ENCODE data around the gene MYH10.
"Not testable (repeated sequence)": the region's sequence is repeated elsewhere in the genome, so short reads cannot be mapped to it uniquely, and the experiment has no call there.

Gene MYH10

GRCh38 chr17:8542599-8543502 is 87.7 kb downstream of the MYH10 start:
- DNase-seq = no peak

- not testable (repeated sequence) for DNase-seq
Measured at GRCh38 chr17:8539976-8540375, 90.5 kb downstream of the MYH10 start.

- no peak for DNase-seq
Measured at GRCh38 chr17:8537734-8538133, 92.8 kb downstream of the MYH10 start.

- DNase-seq = no peak
Measured at GRCh38 chr17:8534498-8535188, 95.9 kb downstream of the MYH10 start.

DNA sequence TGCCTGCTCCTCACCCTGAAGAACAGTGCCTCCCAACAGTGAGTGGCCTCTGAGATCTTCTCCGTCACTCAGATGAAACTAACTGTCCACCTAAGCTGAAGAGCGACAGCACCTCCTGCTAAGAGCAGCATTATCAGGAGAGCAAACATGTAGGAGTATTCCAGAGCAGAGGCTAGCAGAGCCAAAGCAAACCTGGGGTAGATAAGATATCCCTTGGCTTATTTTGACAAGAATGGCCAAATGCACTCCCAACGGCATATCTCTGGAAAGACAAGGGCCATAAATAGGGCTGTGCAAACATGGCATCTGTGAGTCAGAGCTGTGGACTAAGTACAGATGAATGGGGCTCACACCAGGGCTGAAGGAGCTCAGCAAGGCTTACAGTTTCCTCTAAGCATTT is 98.5 kb downstream of the MYH10 start:
- DNase-seq = no peak

- DNase-seq = no peak
Measured at GRCh38 chr17:8522577-8522976, 107.9 kb downstream of the MYH10 start.

GRCh38 chr17:8520981-8521380 is 109.5 kb downstream of the MYH10 start:
- no peak for DNase-seq

GRCh38 chr17:8518850-8519249 is 111.7 kb downstream of the MYH10 start:
- no peak for DNase-seq

DNA sequence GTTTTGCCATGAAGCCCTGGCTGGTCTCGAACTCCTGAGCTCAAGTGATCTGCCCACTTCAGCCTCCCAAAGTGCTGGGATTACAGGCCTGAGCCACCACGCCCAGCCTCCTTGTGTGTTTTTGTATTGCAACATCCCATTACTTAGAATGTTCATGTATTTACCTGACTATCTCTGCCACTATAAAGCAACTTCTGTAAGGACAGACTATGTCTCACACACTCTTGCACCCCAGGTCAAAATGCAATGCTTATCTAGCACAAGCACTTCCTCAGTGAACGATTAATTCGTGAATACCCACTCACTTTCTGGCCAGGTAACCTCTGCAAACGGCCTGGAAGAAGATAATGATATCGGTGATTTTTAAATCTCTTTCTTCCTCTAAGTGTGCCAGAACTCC is 112.2 kb downstream of the MYH10 start:
- DNase-seq = no peak

GRCh38 chr17:8514801-8515200 is 115.7 kb downstream of the MYH10 start:
- no peak for DNase-seq

- DNase-seq = no peak
Measured at GRCh38 chr17:8506145-8506544, 124.4 kb downstream of the MYH10 start.

DNA sequence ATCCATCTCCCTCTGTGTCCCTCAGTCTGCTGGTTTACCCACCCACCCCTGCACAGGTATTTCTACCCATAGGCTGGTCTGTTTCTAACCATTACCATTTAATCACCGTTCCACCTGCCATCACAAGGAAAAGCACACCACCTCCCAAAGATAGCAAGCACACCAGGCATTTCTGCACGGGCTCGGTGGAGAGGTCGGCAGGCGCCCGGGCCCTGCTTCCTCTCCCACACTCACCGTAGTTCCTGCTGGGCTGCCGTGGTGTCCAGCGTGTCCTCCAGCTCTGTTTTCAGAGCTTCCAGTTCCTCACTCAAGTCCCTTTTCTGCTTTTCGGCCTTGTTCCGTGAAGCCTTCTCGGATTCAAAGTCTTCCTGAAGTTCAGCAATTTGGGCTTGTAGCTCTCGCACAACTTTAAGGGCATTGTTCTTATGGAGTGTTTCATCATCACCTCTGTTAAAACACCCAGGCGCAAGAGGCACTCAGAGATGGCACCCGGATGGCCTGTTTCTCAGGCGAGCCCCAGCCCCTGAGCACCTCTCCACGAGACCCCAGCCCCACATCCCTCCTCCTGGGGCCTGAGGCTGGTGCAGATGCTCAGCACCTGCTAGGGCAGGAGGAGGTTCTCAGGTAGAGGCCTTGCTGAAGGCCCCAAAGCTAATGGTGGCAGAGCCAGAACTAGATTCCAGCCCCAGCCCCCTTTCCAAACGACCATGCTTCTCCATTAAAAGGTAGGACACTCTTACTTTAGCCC is 125.9 kb downstream of the MYH10 start:
- no peak for DNase-seq

GRCh38 chr17:8503807-8504206 is 126.7 kb downstream of the MYH10 start:
- no peak for DNase-seq

DNA sequence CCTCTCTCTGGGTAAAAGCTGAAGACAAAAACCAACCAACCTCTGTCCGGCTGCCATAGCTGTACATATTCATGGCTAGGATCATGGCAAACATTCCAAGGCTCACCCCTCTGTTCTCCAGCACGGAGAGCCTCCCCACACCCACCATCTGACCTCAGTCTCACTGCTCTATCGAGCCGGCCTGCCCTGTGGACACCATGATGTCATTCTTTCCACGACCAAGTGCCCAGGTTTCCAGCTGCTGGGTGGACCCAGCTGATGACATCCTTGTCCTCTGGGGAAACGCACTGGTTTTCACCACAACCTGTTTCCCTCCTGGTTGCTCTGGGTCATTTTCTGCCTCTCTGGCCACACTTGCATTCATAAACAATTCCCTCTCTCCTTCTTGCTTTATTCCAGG is 127.2 kb downstream of the MYH10 start:
- DNase-seq = no peak

DNA sequence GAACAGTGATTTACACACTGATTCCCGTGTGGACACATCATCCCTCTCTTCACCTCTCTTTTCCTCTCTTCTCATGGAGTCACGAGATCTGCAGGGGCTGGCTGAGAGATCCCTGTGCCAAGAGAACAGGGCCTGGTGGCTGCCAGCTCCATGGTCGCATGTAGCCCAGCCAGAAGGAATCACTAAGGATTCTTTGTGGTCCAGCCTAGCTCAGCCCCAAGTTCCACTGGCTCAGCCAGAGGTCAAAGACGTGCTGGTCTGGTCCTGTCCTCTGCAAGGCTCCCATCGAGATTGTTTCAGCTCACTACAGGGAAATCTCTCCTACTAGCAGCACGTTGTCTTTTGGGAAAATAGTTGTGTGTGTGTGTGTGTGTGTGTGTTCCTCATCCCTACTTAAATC is 128.4 kb downstream of the MYH10 start:
- DNase-seq = no peak

DNA sequence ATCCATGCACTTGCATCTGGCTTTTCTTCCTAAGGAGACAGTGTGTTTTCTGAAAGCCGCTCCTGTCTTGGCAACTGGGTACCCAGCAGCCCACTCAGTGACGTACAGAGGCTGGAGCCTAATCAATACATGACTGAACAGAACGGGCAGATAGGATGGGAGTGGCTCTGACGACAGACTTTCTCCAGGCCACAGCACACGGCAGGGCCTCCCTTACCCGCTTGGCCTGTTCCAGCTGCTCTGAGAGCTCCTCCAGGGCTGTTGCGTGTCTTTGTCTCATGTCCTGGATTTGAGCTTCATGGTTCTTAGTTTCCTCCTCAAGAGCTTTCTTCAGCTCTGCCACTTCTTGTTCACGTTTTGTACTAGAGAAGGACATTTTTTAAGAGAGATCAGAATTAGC is 129.9 kb downstream of the MYH10 start:
- no peak for DNase-seq

- DNase-seq = no peak
Measured at GRCh38 chr17:8499614-8500013, 130.9 kb downstream of the MYH10 start.

DNA sequence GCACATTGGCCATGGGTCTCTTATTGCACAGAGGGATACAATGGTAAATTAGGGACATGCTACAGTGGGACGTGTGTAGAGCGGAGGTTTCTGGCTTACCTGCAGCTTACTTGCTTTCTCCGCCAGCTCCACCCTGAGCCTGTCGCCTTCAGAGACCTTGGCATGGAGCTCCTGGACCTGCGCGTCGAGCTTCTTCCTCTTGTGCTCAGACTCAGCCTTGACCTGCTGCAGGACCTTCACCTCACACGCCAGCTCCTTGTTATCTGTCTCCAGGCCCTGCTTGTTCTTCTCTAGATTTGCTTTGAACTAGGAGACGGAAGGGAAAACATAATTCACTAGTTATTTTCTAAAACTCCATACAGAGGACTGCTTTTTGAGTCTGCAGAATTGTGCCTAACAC is 131.4 kb downstream of the MYH10 start:
- DNase-seq = no peak

DNA sequence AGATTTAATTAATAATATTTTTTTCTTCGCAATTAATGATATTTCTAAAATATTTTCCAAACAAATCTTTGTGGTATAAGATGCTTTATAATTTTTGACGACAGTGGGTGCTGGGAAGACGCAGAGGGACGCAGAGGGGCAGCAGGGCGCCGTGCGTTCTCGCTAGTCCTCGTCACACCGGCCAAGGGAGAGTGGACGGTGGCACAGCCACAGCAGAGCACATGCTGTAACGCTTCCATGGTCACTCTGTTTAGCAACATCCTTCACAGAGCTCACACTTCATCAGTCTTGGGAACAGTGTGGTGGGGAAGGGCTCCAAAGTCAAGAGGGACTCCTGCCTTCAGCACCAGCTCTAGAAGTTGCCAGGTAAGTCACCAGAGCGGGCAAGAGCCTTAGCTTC is 134.4 kb downstream of the MYH10 start:
- DNase-seq = no peak

- no peak for DNase-seq
Measured at GRCh38 chr17:8494506-8495111, 135.9 kb downstream of the MYH10 start.

DNA sequence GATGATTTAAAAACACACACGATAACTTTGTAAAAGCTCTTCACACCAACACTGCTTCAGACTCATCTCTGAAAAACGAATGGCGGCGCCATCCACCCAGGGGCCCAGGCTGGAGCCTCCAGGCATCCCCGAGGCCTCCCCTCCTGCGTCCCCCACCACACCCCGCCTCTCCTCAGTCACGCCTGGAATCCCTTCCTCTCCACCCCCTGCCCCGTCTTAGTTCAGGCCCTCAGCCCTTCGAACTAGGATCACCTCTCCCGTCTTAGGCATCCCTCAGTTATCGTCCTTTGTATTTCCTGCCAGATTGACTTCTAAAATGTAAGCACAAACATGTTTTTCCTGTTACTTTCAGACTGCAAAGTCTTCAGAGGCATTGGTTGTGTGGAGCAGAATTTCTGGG is 136.5 kb downstream of the MYH10 start:
- DNase-seq = no peak

GRCh38 chr17:8492121-8492520 is 138.4 kb downstream of the MYH10 start:
- no peak for DNase-seq

Measured in CD4-positive, alpha-beta T cell treated with Interferon gamma for 1 hour (primary cell).